GM12878 (cell line): Measurements from ENCODE around the gene INSL3. TPM values are rescaled to one million over a fixed set of nuclear protein-coding genes. Genes with fewer than 3 reads are reported as not detected.

Experiments
- ATAC-seq: fragments of 200-7000 bp; cut with Tn5 transposase; 3 replicates; pipeline ENCODE4 v1.9.1; 2020; ENCODE audit warnings: mild to moderate bottlenecking, moderate library complexity
- BruUV-seq: library from RNA; stranded (reverse); fragments of 400-500 nt; replicated peaks from 2 replicates; lab custom pipeline; 2021; lab: Mats Ljungman, UMichigan
- CTCF ChIA-PET: fragments of 300-600 bp; sonication (Branson Sonifier 250); formaldehyde crosslinking; extraction: SDS; loops from one replicate; lab custom pipeline; 2021; ENCODE audit warnings: inconsistent platforms; lab: Yijun Ruan, JAX
- POLR2A ChIA-PET: fragments of 350-600 bp; formaldehyde crosslinking; extraction: SDS; loops from one replicate; lab custom pipeline; 2021; ENCODE audit warnings: inconsistent platforms; lab: Charles Lee
- RAD21 ChIA-PET: fragments of 300-600 bp; sonication (Branson Sonifier 250); formaldehyde crosslinking; loops from one replicate; lab custom pipeline; 2023; ENCODE audit warnings: antibody characterized with exemption; ENCODE audit not compliant: unreplicated experiment; lab: Charles Lee
- SMC1A ChIA-PET: fragments of 300-600 bp; sonication (Branson Sonifier 250); formaldehyde crosslinking; loops from one replicate; lab custom pipeline; 2023; ENCODE audit not compliant: unreplicated experiment, uncharacterized antibody; lab: Charles Lee
- DNase-seq: peaks from one replicate; pipeline ENCODE4 v3.0.0-alpha.2; 2011; ENCODE audit warnings: low read depth, low spot score
- FAIRE-seq: peaks from 3 replicates; lab custom pipeline; 2011; peaks lifted over from hg19 to GRCh38; lab: Jason Lieb, UNC
- H2AFZ ChIP-seq: 2 replicates; pipeline ENCODE4 v1.6.0; 2011; ENCODE audit warnings: low read depth, low read length, control low read depth; ENCODE audit not compliant: control insufficient read depth
- H3K27ac ChIP-seq: 2 replicates; pipeline ENCODE4 v1.5.1; 2011; ENCODE audit warnings: control low read depth; ENCODE audit not compliant: control insufficient read depth, insufficient read depth
- H3K27me3 ChIP-seq, 2 experiments: replicated peaks in 1 of 2; 2 replicates each; pipeline versions ENCODE4 v1.6.0 to v1.6.1; 2011; ENCODE audit warnings: low read length in 1 of 2; ENCODE audit not compliant: control insufficient read depth in 2 of 2, insufficient read depth in 2 of 2
- H3K36me3 ChIP-seq, 2 experiments: 2 replicates each; pipeline ENCODE4 v1.5.1; 2011; ENCODE audit warnings: low read length in 1 of 2; ENCODE audit not compliant: control insufficient read depth in 2 of 2, insufficient read depth in 2 of 2
- H3K4me1 ChIP-seq: 2 replicates; pipeline ENCODE4 v1.6.1; 2011; ENCODE audit warnings: mild to moderate bottlenecking, low read length, moderate library complexity, mixed read lengths; ENCODE audit not compliant: control insufficient read depth, insufficient read depth
- H3K4me2 ChIP-seq: 2 replicates; pipeline ENCODE4 v1.6.0; 2011; ENCODE audit warnings: control low read depth; ENCODE audit not compliant: control insufficient read depth, insufficient read depth
- H3K4me3 ChIP-seq: fragments of 200-600 bp; sonication (generic); 2 replicates; pipeline ENCODE4 v1.5.1; 2016
- H3K79me2 ChIP-seq: 2 replicates; pipeline ENCODE4 v1.6.0; 2011; ENCODE audit warnings: low read length; ENCODE audit not compliant: control insufficient read depth, insufficient read depth
- H3K9ac ChIP-seq: 2 replicates; pipeline ENCODE4 v1.8.0; 2011; ENCODE audit warnings: low read length, control low read depth, mixed read lengths; ENCODE audit not compliant: control insufficient read depth, insufficient read depth
- H3K9me3 ChIP-seq: replicated peaks from 3 replicates; pipeline ENCODE4 v1.5.1; 2011; ENCODE audit warnings: mild to moderate bottlenecking, low read length; ENCODE audit not compliant: control insufficient read depth, insufficient read depth
- H4K20me1 ChIP-seq: 2 replicates; pipeline ENCODE4 v1.6.0; 2011; ENCODE audit not compliant: control insufficient read depth, insufficient read depth
- BRCA1 ChIP-seq: IDR thresholded peaks from 2 replicates; pipeline ENCODE4 v1.6.1; 2011; ENCODE audit warnings: low read depth, low read length, improper control_type of control experiment
- CREM ChIP-seq: IDR thresholded peaks from 2 replicates; pipeline ENCODE4 v1.6.1; 2014; ENCODE audit warnings: antibody characterized with exemption, low read depth
- EP300 ChIP-seq, 2 experiments: fragments of 150-350 bp in 1 of 2; IDR thresholded peaks; 2 replicates each; pipeline ENCODE4 v1.6.1; 2011 to 2012; ENCODE audit warnings: low read depth in 2 of 2, low read length in 2 of 2, borderline replicate concordance in 1 of 2, improper control_type of control experiment in 1 of 2, inconsistent platforms in 1 of 2; ENCODE audit not compliant: control insufficient read depth in 1 of 2
- GATAD2B ChIP-seq: fragments of 450-650 bp; conservative IDR thresholded peaks from 2 replicates; pipeline ENCODE4 v1.6.1; 2017; ENCODE audit warnings: low read depth, mild to moderate bottlenecking, moderate library complexity
- IRF4 ChIP-seq: IDR thresholded peaks from 2 replicates; pipeline ENCODE4 v1.6.1; 2011; ENCODE audit warnings: low read depth, low read length
- JUND ChIP-seq: IDR thresholded peaks from 2 replicates; pipeline ENCODE4 v1.6.1; 2012; ENCODE audit warnings: low read depth, mild to moderate bottlenecking, low read length, improper control_type of control experiment, moderate library complexity
- KDM1A ChIP-seq: fragments of 200-600 bp; sonication (generic); IDR thresholded peaks from 2 replicates; pipeline ENCODE4 v1.6.1; 2016; ENCODE audit warnings: borderline replicate concordance
- NFIC ChIP-seq: IDR thresholded peaks from 2 replicates; pipeline ENCODE4 v1.6.1; 2012; ENCODE audit warnings: low read depth, mild to moderate bottlenecking, inconsistent platforms, low read length, moderate library complexity
- PAX8 ChIP-seq: fragments of 450-650 bp; IDR thresholded peaks from 2 replicates; pipeline ENCODE4 v1.6.1; 2017; ENCODE audit warnings: mild to moderate bottlenecking, moderate library complexity
- PML ChIP-seq: IDR thresholded peaks from 2 replicates; pipeline ENCODE4 v1.6.1; 2012; ENCODE audit warnings: low read length, inconsistent platforms
- SMC3 ChIP-seq: IDR thresholded peaks from 2 replicates; pipeline ENCODE4 v1.6.1; 2011; ENCODE audit warnings: low read length, improper control_type of control experiment, borderline replicate concordance
- SUPT20H ChIP-seq: IDR thresholded peaks from 2 replicates; pipeline ENCODE4 v1.6.1; 2011; ENCODE audit warnings: low read depth, mild to moderate bottlenecking, low read length, moderate library complexity, borderline replicate concordance; ENCODE audit not compliant: control insufficient read depth
- ZNF207 ChIP-seq: fragments of 450-650 bp; IDR thresholded peaks from 2 replicates; pipeline ENCODE4 v1.6.1; 2014; ENCODE audit warnings: antibody characterized with exemption, mild to moderate bottlenecking, borderline replicate concordance
- ZNF24 ChIP-seq: fragments of 450-650 bp; IDR thresholded peaks from 2 replicates; pipeline ENCODE4 v1.6.1; 2017; ENCODE audit warnings: antibody characterized with exemption, mild to moderate bottlenecking
- WGBS: methylation state at CpG from one replicate; pipeline ENCODE4 v1.1.6; 2016; ENCODE audit warnings: low lambda C conversion rate; ENCODE audit not compliant: insufficient replicate concordance, insufficient coverage; ENCODE audit errors: missing lambda C conversion rate; 5-methylcytosine and 5-hydroxymethylcytosine counted together
- in situ Hi-C: fragments of 300-500 bp; cut with MboI; formaldehyde crosslinking; loops from 9 replicates; pipeline ENCODE4 v1.14.3; 2018; ENCODE audit warnings: mixed read lengths
- intact Hi-C: fragments of 100-400 bp; cut with micrococcal nuclease; formaldehyde crosslinking; loops from one replicate; pipeline ENCODE4 v1.14.2; 2022; ENCODE audit not compliant: unreplicated experiment
- polyA plus RNA-seq, 11 experiments: library from polyadenylated mRNA; depleted of rRNA in 4 of 11; unstranded in 6 of 11; stranded (reverse) in 5 of 11; fragments of >200 nt; fragmentation: Nextera tagmentation in 4 of 11; fragmentation: Illumina TruSeq in 1 of 11; extraction: Ambion mirVana in 4 of 11; extraction: Trizol in 1 of 11; gene quantifications; 1 replicate in 1 of 11; 2 replicates in 10 of 11; pipeline versions ENCODE4 v1.2.1 to v1.2.3, GENCODE V29; 2011 to 2016; ENCODE audit warnings: inconsistent platforms in 2 of 11, missing spikeins in 2 of 11, low read depth in 1 of 11
- total RNA-seq, 4 experiments: library from RNA; depleted of rRNA in 3 of 4; stranded (reverse); fragments of >200 nt in 3 of 4; fragmentation: Illumina TruSeq in 1 of 4; extraction: Trizol in 1 of 4; gene quantifications; 2 replicates each; pipeline versions ENCODE4 v1.2.1 to v1.2.3, GENCODE V29; 2013 to 2021
- TF ChIP-seq, protein P1 (sequence below): fragments of 450-650 bp; IDR thresholded peaks from 2 replicates; pipeline ENCODE4 v1.6.1; 2018; ENCODE audit warnings: mild to moderate bottlenecking, low read depth, moderate library complexity; ENCODE audit not compliant: partially characterized antibody
- TF ChIP-seq, protein P2 (sequence below): fragments of 450-650 bp; IDR thresholded peaks from 2 replicates; pipeline ENCODE4 v1.6.1; 2017; ENCODE audit warnings: mild to moderate bottlenecking, moderate library complexity
- TF ChIP-seq, protein P3 (sequence below): fragments of 450-650 bp; IDR thresholded peaks from 2 replicates; pipeline ENCODE4 v1.6.1; 2016; ENCODE audit warnings: mild to moderate bottlenecking

INSL3 gene
- total and polyA plus RNA-seq, 10 of the 15 experiments (the other 5 are each of a cell fraction or from before 2014, with no cell fraction given): 0.27 to 1.9 (median 0.70) TPM

DNA sequence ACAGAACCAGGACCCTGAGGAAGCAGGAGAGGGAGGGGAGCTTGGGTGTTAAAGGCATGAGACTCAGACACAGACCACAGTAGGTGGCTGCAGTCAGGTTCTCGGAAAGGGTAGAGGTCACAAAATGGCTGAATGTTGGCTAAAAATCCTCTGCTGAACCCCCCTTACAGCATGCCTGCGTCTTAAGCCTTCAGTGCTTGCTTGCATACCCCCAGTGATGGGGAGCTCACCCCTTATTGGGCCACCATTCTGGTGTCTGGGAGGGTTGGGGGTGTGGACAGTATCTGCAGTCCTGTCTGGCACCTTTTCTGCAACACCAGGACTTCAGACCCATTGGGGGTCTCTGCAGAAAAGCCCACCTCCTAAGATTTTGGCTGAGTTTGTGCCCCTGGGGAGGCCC lies 40.5 kb downstream of the INSL3 start:
- ChIA-PET POLR2A (interaction anchor here (0.6 kb wide), 1 partner anchor 321 kb away, joined by 6 read pairs; no protein-coding TSS in a partner anchor), RAD21 (no interaction called here), SMC1A (no interaction called here), CTCF (interaction anchor here (0.8 kb wide), 1 partner anchor 77 kb away, joined by 3 read pairs; no protein-coding TSS in a partner anchor)
- peaks cover 16% of the 10 kb centered on the region for H3K4me1 ChIP-seq
- no peak overlapping the region for H3K27ac ChIP-seq
- TF ChIP-seq IRF4 (no peak), SMC3 (no peak), ZNF24 (no peak), ZNF207 (no peak), SUPT20H (no peak), GATAD2B (no peak), EP300 (IDR thresholded peaks at IDR 0.05; ENCODE audit: borderline replicate concordance in 1 of 2, control insufficient read depth in 1 of 2, low read depth in 2 of 2, low read length in 2 of 2) (no peak), PML (no peak), NFIC (no peak), PAX8 (no peak), BRCA1 (no peak), JUND (no peak), CREM (no peak), KDM1A (no peak)
- TF ChIP-seq, protein P1, sequence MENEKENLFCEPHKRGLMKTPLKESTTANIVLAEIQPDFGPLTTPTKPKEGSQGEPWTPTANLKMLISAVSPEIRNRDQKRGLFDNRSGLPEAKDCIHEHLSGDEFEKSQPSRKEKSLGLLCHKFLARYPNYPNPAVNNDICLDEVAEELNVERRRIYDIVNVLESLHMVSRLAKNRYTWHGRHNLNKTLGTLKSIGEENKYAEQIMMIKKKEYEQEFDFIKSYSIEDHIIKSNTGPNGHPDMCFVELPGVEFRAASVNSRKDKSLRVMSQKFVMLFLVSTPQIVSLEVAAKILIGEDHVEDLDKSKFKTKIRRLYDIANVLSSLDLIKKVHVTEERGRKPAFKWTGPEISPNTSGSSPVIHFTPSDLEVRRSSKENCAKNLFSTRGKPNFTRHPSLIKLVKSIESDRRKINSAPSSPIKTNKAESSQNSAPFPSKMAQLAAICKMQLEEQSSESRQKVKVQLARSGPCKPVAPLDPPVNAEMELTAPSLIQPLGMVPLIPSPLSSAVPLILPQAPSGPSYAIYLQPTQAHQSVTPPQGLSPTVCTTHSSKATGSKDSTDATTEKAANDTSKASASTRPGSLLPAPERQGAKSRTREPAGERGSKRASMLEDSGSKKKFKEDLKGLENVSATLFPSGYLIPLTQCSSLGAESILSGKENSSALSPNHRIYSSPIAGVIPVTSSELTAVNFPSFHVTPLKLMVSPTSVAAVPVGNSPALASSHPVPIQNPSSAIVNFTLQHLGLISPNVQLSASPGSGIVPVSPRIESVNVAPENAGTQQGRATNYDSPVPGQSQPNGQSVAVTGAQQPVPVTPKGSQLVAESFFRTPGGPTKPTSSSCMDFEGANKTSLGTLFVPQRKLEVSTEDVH: no peak
- TF ChIP-seq, protein P2, sequence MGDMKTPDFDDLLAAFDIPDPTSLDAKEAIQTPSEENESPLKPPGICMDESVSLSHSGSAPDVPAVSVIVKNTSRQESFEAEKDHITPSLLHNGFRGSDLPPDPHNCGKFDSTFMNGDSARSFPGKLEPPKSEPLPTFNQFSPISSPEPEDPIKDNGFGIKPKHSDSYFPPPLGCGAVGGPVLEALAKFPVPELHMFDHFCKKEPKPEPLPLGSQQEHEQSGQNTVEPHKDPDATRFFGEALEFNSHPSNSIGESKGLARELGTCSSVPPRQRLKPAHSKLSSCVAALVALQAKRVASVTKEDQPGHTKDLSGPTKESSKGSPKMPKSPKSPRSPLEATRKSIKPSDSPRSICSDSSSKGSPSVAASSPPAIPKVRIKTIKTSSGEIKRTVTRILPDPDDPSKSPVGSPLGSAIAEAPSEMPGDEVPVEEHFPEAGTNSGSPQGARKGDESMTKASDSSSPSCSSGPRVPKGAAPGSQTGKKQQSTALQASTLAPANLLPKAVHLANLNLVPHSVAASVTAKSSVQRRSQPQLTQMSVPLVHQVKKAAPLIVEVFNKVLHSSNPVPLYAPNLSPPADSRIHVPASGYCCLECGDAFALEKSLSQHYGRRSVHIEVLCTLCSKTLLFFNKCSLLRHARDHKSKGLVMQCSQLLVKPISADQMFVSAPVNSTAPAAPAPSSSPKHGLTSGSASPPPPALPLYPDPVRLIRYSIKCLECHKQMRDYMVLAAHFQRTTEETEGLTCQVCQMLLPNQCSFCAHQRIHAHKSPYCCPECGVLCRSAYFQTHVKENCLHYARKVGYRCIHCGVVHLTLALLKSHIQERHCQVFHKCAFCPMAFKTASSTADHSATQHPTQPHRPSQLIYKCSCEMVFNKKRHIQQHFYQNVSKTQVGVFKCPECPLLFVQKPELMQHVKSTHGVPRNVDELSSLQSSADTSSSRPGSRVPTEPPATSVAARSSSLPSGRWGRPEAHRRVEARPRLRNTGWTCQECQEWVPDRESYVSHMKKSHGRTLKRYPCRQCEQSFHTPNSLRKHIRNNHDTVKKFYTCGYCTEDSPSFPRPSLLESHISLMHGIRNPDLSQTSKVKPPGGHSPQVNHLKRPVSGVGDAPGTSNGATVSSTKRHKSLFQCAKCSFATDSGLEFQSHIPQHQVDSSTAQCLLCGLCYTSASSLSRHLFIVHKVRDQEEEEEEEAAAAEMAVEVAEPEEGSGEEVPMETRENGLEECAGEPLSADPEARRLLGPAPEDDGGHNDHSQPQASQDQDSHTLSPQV: no peak
- TF ChIP-seq, protein P3, sequence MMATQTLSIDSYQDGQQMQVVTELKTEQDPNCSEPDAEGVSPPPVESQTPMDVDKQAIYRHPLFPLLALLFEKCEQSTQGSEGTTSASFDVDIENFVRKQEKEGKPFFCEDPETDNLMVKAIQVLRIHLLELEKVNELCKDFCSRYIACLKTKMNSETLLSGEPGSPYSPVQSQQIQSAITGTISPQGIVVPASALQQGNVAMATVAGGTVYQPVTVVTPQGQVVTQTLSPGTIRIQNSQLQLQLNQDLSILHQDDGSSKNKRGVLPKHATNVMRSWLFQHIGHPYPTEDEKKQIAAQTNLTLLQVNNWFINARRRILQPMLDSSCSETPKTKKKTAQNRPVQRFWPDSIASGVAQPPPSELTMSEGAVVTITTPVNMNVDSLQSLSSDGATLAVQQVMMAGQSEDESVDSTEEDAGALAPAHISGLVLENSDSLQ: no peak
- H2AFZ ChIP-seq: no peak overlapping the region
- no TSS peak for BruUV-seq
- ATAC-seq (no peak), DNase-seq (no peak), FAIRE-seq (no peak)
- no peak overlapping the region for H3K4me3 ChIP-seq
- H3K27me3 ChIP-seq: no peaks in the 10 kb centered on the region
- in situ Hi-C loops (no loop called here), intact Hi-C loops (loop anchor here (10.0 kb wide), 1 partner anchor 154 kb away; the partner anchor contains the start of gene CCDC124)
- WGBS: 94% methylated on average over 2 of the region's 2 CpGs
- H4K20me1 ChIP-seq: no peaks in the 10 kb centered on the region; the same call in 1 of the 2 replicates
- no peak overlapping the region for H3K4me2 ChIP-seq
- H3K79me2 ChIP-seq: no peaks in the 10 kb centered on the region
- peaks cover 4 to 10% of the 10 kb centered on the region in 2 experiments; a peak in 3 of 4 replicates for H3K36me3 ChIP-seq
- H3K9ac ChIP-seq: no peak overlapping the region
- H3K9me3 ChIP-seq: no peaks in the 10 kb centered on the region
